Neural cell (in vitro differentiated cells): ENCODE results near the gene CUX1. TPM values are rescaled to one million over a fixed set of nuclear protein-coding genes. Genes with fewer than 3 reads are reported as not detected.

Source experiments
- H2AFZ ChIP-seq: fragments of 200-600, 300-800 bp; sonication (generic), shearing (Covaris generic); 2 replicates; pipeline ENCODE4 v1.6.0; 2014; ENCODE audit warnings: low read depth, mild to moderate bottlenecking, antibody characterized with exemption, low read length, moderate library complexity
- H3F3A ChIP-seq: fragments of 200-600 bp; shearing (Covaris generic); 2 replicates; pipeline ENCODE4 v1.6.1; 2016; ENCODE audit warnings: mild to moderate bottlenecking, moderate library complexity, mixed read lengths, antibody characterized with exemption, low read length; ENCODE audit not compliant: insufficient read depth, poor library complexity, severe bottlenecking
- H3K27ac ChIP-seq: fragments of 200-600, 300-800 bp; sonication (generic), shearing (Covaris generic); 2 replicates; pipeline ENCODE4 v1.5.1; 2014; ENCODE audit warnings: mild to moderate bottlenecking, low read length, moderate library complexity
- H3K27me3 ChIP-seq: fragments of 300-800, 200-600 bp; sonication (generic), shearing (Covaris generic); 2 replicates; pipeline ENCODE4 v1.6.0; 2014; ENCODE audit warnings: mild to moderate bottlenecking, low read depth, low read length, moderate library complexity; ENCODE audit not compliant: insufficient read depth
- H3K36me3 ChIP-seq: fragments of 300-800, 200-600 bp; sonication (generic), shearing (Covaris generic); 2 replicates; pipeline ENCODE4 v1.5.1; 2014; ENCODE audit warnings: mild to moderate bottlenecking, antibody characterized with exemption, low read length, moderate library complexity; ENCODE audit not compliant: insufficient read depth
- H3K4me2 ChIP-seq: fragments of 300-800, 200-600 bp; sonication (generic), shearing (Covaris generic); 2 replicates; pipeline ENCODE4 v1.6.0; 2014; ENCODE audit warnings: mild to moderate bottlenecking, low read length
- H3K4me3 ChIP-seq: fragments of 300-800, 200-600 bp; sonication (generic), shearing (Covaris generic); 2 replicates; pipeline ENCODE4 v1.5.1; 2014; ENCODE audit warnings: mild to moderate bottlenecking, low read length, moderate library complexity
- H3K79me2 ChIP-seq: fragments of 200-600 bp; shearing (Covaris generic); replicated peaks from 2 replicates; pipeline ENCODE4 v1.6.0; 2014; ENCODE audit warnings: mild to moderate bottlenecking, low read length, moderate library complexity; ENCODE audit not compliant: insufficient read depth
- H3K9ac ChIP-seq: fragments of 300-800, 200-600 bp; sonication (generic), shearing (Covaris generic); 2 replicates; pipeline ENCODE4 v1.6.1; 2016; ENCODE audit warnings: mild to moderate bottlenecking, low read length, mixed read lengths
- H3K9me2 ChIP-seq: fragments of 200-600 bp; shearing (Covaris generic); 2 replicates; pipeline ENCODE4 v1.6.1; 2016; ENCODE audit warnings: mild to moderate bottlenecking, low read length, mixed read lengths; ENCODE audit not compliant: insufficient read depth
- H3K9me3 ChIP-seq: fragments of 200-600, 300-800 bp; sonication (generic), shearing (Covaris generic); 2 replicates; pipeline ENCODE4 v1.6.1; 2016; ENCODE audit warnings: mild to moderate bottlenecking, mixed run types, low read length, moderate library complexity, mixed read lengths
- H4K20me1 ChIP-seq: fragments of 200-600 bp; shearing (Covaris generic); 2 replicates; pipeline ENCODE4 v1.6.1; 2016; ENCODE audit warnings: mild to moderate bottlenecking, mixed run types; ENCODE audit not compliant: insufficient read depth
- EP300 ChIP-seq: fragments of 450-650 bp; conservative IDR thresholded peaks from 2 replicates; pipeline ENCODE4 v1.6.1; 2014; ENCODE audit warnings: antibody characterized with exemption, mild to moderate bottlenecking, moderate library complexity; ENCODE audit not compliant: poor library complexity, severe bottlenecking
- EZH2 ChIP-seq: fragments of 200-600, 300-800 bp; shearing (Covaris generic), sonication (generic); IDR thresholded peaks from 2 replicates; pipeline ENCODE4 v1.6.1; 2014; ENCODE audit warnings: antibody characterized with exemption, low read length, borderline replicate concordance, mild to moderate bottlenecking; ENCODE audit not compliant: insufficient read depth, poor library complexity, severe bottlenecking
- MXI1 ChIP-seq: fragments of 450-650 bp; conservative IDR thresholded peaks from 2 replicates; pipeline ENCODE4 v1.6.1; 2014; ENCODE audit warnings: antibody characterized with exemption, mild to moderate bottlenecking; ENCODE audit not compliant: poor library complexity, severe bottlenecking
- POLR2AphosphoS5 ChIP-seq: IDR thresholded peaks from 2 replicates; pipeline ENCODE4 v1.6.1; 2012
- RAD21 ChIP-seq: fragments of 450-650 bp; conservative IDR thresholded peaks from 2 replicates; pipeline ENCODE4 v1.6.1; 2014; ENCODE audit warnings: antibody characterized with exemption, mild to moderate bottlenecking, moderate library complexity
- SMC3 ChIP-seq: fragments of 450-650 bp; conservative IDR thresholded peaks from 2 replicates; pipeline ENCODE4 v1.6.1; 2014; ENCODE audit warnings: antibody characterized with exemption, mild to moderate bottlenecking, moderate library complexity; ENCODE audit not compliant: poor library complexity
- TAF1 ChIP-seq: IDR thresholded peaks from 2 replicates; pipeline ENCODE4 v1.6.1; 2012; ENCODE audit warnings: low read depth
- polyA plus RNA-seq: library from polyadenylated mRNA; depleted of rRNA; stranded (reverse); fragments of >200 nt; gene quantifications from 2 replicates; pipeline ENCODE4 v1.2.3, GENCODE V29; 2014
- TF ChIP-seq, protein P1 (sequence below): fragments of 450-650 bp; IDR thresholded peaks from 2 replicates; pipeline ENCODE4 v1.5.1; 2014; ENCODE audit warnings: antibody characterized with exemption, mild to moderate bottlenecking, moderate library complexity; ENCODE audit not compliant: poor library complexity, severe bottlenecking
- TF ChIP-seq, protein P2 (sequence below): IDR thresholded peaks from 2 replicates; pipeline ENCODE4 v1.6.1; 2012; ENCODE audit warnings: borderline replicate concordance

Gene CUX1
- polyA plus RNA-seq, 1 donor from 2014 or later = 26.6 TPM

DNA sequence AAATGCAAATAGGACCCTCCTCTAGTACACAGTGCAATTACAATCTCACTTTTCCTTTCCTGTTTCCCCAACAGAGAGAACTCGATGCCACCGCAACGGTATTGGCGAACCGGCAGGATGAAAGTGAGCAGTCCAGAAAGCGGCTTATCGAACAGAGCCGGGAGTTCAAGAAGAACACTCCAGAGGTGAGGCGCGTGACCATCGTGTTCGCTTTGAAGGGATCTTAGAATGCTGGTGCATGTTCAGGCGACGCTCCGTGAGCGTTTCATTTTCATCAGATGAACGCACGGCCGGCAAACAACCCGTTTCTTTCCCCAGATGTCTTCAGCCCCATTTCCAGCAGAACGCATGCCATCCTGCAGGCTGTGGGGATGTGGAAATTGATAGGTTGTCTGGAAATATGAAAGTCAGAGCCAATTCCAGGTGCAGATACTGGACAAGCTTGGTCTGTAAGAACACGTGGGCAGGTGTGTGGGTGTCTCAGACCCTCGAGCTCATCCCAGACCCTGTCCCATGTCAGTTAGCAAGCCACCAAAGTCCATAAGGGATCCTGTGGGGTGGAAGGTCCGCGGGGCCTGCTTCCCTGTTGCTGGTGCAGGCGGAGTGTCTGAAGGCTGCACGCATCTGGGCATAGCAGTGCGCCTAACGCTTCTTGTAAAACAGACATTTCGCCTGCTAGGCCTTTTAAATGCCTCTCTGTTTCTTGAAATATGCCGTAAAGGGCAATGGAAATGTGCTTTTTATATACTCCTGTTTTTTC, 98.8 kb downstream of the CUX1 start:
- no peak overlapping the region for H2AFZ ChIP-seq
- H4K20me1 ChIP-seq = no peaks in the 10 kb centered on the region
- TF ChIP-seq MXI1 (no peak), TAF1 (no peak), EZH2 (no peak), SMC3 (no peak), EP300 (no peak), POLR2AphosphoS5 (no peak), RAD21 (no peak)
- TF ChIP-seq, protein P1, sequence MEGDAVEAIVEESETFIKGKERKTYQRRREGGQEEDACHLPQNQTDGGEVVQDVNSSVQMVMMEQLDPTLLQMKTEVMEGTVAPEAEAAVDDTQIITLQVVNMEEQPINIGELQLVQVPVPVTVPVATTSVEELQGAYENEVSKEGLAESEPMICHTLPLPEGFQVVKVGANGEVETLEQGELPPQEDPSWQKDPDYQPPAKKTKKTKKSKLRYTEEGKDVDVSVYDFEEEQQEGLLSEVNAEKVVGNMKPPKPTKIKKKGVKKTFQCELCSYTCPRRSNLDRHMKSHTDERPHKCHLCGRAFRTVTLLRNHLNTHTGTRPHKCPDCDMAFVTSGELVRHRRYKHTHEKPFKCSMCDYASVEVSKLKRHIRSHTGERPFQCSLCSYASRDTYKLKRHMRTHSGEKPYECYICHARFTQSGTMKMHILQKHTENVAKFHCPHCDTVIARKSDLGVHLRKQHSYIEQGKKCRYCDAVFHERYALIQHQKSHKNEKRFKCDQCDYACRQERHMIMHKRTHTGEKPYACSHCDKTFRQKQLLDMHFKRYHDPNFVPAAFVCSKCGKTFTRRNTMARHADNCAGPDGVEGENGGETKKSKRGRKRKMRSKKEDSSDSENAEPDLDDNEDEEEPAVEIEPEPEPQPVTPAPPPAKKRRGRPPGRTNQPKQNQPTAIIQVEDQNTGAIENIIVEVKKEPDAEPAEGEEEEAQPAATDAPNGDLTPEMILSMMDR = no peak
- TF ChIP-seq, protein P2, sequence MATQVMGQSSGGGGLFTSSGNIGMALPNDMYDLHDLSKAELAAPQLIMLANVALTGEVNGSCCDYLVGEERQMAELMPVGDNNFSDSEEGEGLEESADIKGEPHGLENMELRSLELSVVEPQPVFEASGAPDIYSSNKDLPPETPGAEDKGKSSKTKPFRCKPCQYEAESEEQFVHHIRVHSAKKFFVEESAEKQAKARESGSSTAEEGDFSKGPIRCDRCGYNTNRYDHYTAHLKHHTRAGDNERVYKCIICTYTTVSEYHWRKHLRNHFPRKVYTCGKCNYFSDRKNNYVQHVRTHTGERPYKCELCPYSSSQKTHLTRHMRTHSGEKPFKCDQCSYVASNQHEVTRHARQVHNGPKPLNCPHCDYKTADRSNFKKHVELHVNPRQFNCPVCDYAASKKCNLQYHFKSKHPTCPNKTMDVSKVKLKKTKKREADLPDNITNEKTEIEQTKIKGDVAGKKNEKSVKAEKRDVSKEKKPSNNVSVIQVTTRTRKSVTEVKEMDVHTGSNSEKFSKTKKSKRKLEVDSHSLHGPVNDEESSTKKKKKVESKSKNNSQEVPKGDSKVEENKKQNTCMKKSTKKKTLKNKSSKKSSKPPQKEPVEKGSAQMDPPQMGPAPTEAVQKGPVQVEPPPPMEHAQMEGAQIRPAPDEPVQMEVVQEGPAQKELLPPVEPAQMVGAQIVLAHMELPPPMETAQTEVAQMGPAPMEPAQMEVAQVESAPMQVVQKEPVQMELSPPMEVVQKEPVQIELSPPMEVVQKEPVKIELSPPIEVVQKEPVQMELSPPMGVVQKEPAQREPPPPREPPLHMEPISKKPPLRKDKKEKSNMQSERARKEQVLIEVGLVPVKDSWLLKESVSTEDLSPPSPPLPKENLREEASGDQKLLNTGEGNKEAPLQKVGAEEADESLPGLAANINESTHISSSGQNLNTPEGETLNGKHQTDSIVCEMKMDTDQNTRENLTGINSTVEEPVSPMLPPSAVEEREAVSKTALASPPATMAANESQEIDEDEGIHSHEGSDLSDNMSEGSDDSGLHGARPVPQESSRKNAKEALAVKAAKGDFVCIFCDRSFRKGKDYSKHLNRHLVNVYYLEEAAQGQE = no peak
- H3K36me3 ChIP-seq = peaks cover 6% of the 10 kb centered on the region
- H3K27me3 ChIP-seq = no peaks in the 10 kb centered on the region
- no peak overlapping the region for H3K4me3 ChIP-seq
- H3K9ac ChIP-seq = no peak overlapping the region
- H3F3A ChIP-seq = no peaks in the 10 kb centered on the region
- no peaks in the 10 kb centered on the region for H3K9me3 ChIP-seq
- no peaks in the 10 kb centered on the region for H3K9me2 ChIP-seq
- no peak overlapping the region for H3K4me2 ChIP-seq
- no peak overlapping the region for H3K27ac ChIP-seq
- H3K79me2 ChIP-seq = no peaks in the 10 kb centered on the region

DNA sequence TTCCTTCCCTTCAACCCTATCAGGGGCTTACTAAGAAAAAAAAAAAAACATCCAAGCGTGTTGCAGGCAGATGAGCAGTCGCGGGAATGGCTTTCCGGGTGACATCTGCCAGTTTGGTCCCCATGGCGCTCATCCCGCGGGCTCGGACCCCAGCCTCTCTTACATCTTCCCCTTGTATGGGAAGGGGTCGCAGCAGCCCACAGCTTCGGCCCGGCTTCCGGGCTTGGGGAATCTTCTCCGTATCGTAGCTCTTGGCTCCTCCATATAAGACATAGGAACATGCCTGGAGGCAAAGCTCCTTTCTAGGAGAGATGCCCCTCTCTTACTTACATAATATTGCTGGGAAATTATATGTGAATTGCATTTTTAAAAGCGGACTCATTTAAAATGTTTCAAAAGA, 99.5 kb downstream of the CUX1 start:
- Histone ChIP-seq H3K27ac (no peak overlapping the region), H3K36me3 (peaks cover 6% of the 10 kb centered on the region), H3K4me3 (no peak overlapping the region), H3K27me3 (no peaks in the 10 kb centered on the region), H4K20me1 (no peaks in the 10 kb centered on the region), H2AFZ (no peak overlapping the region), H3K9me3 (no peaks in the 10 kb centered on the region), H3K79me2 (no peaks in the 10 kb centered on the region), H3K9ac (no peak overlapping the region), H3F3A (no peaks in the 10 kb centered on the region), H3K9me2 (no peaks in the 10 kb centered on the region), H3K4me2 (no peak overlapping the region)
- TF ChIP-seq RAD21 (no peak), EZH2 (no peak), TAF1 (no peak), MXI1 (no peak), EP300 (no peak), POLR2AphosphoS5 (no peak), SMC3 (no peak)
- TF ChIP-seq, protein P2 = no peak
- TF ChIP-seq, protein P1 = no peak
